GM18499 (cell line): ENCODE measurements around the gene SMTNL2.
"Not testable (repeated sequence)": the region's sequence is repeated elsewhere in the genome, so short reads cannot be mapped to it uniquely, and the experiment has no call there.

Source experiments
- ATAC-seq: cut with Tn5 transposase; IDR thresholded peaks from one replicate; pipeline ENCODE4 v1.9.1; 2021; ENCODE audit warnings: moderate number of reproducible peaks; ENCODE audit not compliant: insufficient read depth, unreplicated experiment

The SMTNL2 gene

GRCh38 chr17:4597975-4598374 is 13.6 kb downstream of the SMTNL2 start:
- no peak for ATAC-seq

- ATAC-seq = no peak
Observed at GRCh38 chr17:4598776-4599504, 14.6 kb downstream of the SMTNL2 start.

- ATAC-seq = no peak
Observed at GRCh38 chr17:4599505-4600281, 15.4 kb downstream of the SMTNL2 start.

GRCh38 chr17:4600563-4600962 is 16.2 kb downstream of the SMTNL2 start:
- ATAC-seq = no peak

- no peak for ATAC-seq
Observed at GRCh38 chr17:4601326-4601725, 17.0 kb downstream of the SMTNL2 start.

GRCh38 chr17:4602041-4602440 is 17.7 kb downstream of the SMTNL2 start:
- ATAC-seq = no peak

GRCh38 chr17:4604111-4604644 is 19.8 kb downstream of the SMTNL2 start:
- no peak for ATAC-seq

GRCh38 chr17:4604736-4605135 is 20.4 kb downstream of the SMTNL2 start:
- ATAC-seq = not testable (repeated sequence)

- ATAC-seq = no peak
Observed at GRCh38 chr17:4605826-4606225, 21.5 kb downstream of the SMTNL2 start.

- no peak for ATAC-seq
Observed at GRCh38 chr17:4607261-4607741, 23.0 kb downstream of the SMTNL2 start.

GRCh38 chr17:4607773-4608187 is 23.5 kb downstream of the SMTNL2 start:
- ATAC-seq = no peak

GRCh38 chr17:4609761-4610160 is 25.4 kb downstream of the SMTNL2 start:
- ATAC-seq = no peak

- no peak for ATAC-seq
Observed at GRCh38 chr17:4610162-4610561, 25.8 kb downstream of the SMTNL2 start.

- no peak for ATAC-seq
Observed at GRCh38 chr17:4610656-4611055, 26.3 kb downstream of the SMTNL2 start.

GRCh38 chr17:4616476-4616875 is 32.1 kb downstream of the SMTNL2 start:
- ATAC-seq = no peak

- ATAC-seq = no peak
Observed at GRCh38 chr17:4617090-4617489, 32.8 kb downstream of the SMTNL2 start.

- ATAC-seq = no peak
Observed at GRCh38 chr17:4617590-4618351, 33.4 kb downstream of the SMTNL2 start.

GRCh38 chr17:4620531-4621101 is 36.3 kb downstream of the SMTNL2 start:
- ATAC-seq = no peak

- no peak for ATAC-seq
Observed at GRCh38 chr17:4622375-4622774, 38.0 kb downstream of the SMTNL2 start.

- ATAC-seq = no peak
Observed at GRCh38 chr17:4623249-4623648, 38.9 kb downstream of the SMTNL2 start.
